Thyroid gland (tissue), 4 donors: ENCODE results near the gene OR4A15.

Experiments
- CTCF ChIP-seq, 6 experiments: fragments of 200-600 bp in 3 of 6; fragments of 450-650 bp in 3 of 6; sonication (generic) in 3 of 6; IDR thresholded peaks; one replicate each; pipeline ENCODE4 v1.5.1; 2016 to 2019; ENCODE audit warnings: antibody characterized with exemption in 6 of 6, mild to moderate bottlenecking in 2 of 6, inconsistent platforms in 1 of 6, moderate library complexity in 1 of 6
- POLR2A ChIP-seq, 2 donors: fragments of 450-650 bp; IDR thresholded peaks; one replicate each; pipeline ENCODE4 v1.6.1; 2017; ENCODE audit warnings: antibody characterized with exemption in 2 of 2, mild to moderate bottlenecking in 2 of 2, moderate library complexity in 1 of 2

- TF ChIP-seq CTCF (IDR thresholded peaks at IDR 0.05), result no peak
- no peak for TF ChIP-seq POLR2A (IDR thresholded peaks at IDR 0.05)
These were observed 22.5 kb upstream of the OR4A15 start for GRCh38 chr11:55345306-55345705.
